ENCODE results near the gene PLA2G4D.
A peak's percentile ranks its signal among the peaks of the same experiment; 100 is the strongest.

Gene PLA2G4D

GRCh38 chr15:42089942-42090341 is 4.4 kb downstream of the PLA2G4D start:
- no peak for DNase-seq

- DNase-seq, result no peak
These were observed 5.3 kb downstream of the PLA2G4D start for GRCh38 chr15:42088801-42089640.

GRCh38 chr15:42087926-42088800 is 6.2 kb downstream of the PLA2G4D start:
- DNase-seq, result no peak

DNA sequence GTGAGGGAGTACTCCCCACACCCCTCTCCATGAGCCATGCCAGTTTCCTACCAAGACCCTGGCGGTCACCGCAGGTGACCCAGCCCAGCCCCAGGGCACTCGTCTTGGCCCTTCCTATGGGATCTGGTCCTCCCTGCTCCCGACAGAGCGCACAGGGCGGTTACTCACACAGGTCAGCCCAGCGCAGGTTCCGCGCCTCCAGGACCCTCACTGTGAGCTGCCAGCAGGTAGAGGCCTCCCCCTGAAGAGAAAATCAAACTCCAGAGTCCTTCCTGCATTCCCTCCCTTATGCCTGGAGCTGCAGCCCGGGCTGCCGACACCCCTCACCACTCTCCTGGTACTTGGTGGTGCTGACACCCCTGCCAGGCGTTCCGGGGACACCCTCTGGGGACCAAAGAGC is 6.9 kb downstream of the PLA2G4D start:
- no peak for DNase-seq

- DNase-seq, result no peak
These were observed 8.6 kb downstream of the PLA2G4D start for GRCh38 chr15:42085721-42086120.

DNA sequence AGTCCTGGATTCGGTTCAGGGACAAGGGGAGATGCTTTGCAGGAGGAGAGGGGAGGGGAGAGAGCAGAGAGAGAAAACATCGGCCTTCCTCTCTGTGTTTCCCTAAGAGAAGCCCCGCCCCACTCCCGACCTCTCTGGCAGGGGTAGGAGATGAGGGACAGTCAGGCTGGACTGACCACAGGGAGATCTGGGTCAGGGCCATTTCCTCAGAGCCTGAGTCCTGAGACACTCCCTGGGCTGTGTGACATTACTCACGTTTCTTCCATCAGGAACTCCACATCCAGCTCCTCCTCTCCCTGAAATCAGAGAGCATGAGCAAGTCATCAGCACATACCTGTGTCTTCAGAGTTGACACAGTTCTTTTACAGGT is 9.1 kb downstream of the PLA2G4D start:
- no peak for DNase-seq

GRCh38 chr15:42084465-42085235 is 9.7 kb downstream of the PLA2G4D start:
- peak; percentile 50 for DNase-seq

- no peak for DNase-seq
These were observed 10.4 kb downstream of the PLA2G4D start for GRCh38 chr15:42083916-42084315.

GRCh38 chr15:42083605-42083908 is 10.8 kb downstream of the PLA2G4D start:
- no peak for DNase-seq

- DNase-seq, result no peak
These were observed 11.3 kb downstream of the PLA2G4D start for GRCh38 chr15:42082823-42083604.

- DNase-seq, result no peak
These were observed 12.2 kb downstream of the PLA2G4D start for GRCh38 chr15:42082141-42082540.

DNA sequence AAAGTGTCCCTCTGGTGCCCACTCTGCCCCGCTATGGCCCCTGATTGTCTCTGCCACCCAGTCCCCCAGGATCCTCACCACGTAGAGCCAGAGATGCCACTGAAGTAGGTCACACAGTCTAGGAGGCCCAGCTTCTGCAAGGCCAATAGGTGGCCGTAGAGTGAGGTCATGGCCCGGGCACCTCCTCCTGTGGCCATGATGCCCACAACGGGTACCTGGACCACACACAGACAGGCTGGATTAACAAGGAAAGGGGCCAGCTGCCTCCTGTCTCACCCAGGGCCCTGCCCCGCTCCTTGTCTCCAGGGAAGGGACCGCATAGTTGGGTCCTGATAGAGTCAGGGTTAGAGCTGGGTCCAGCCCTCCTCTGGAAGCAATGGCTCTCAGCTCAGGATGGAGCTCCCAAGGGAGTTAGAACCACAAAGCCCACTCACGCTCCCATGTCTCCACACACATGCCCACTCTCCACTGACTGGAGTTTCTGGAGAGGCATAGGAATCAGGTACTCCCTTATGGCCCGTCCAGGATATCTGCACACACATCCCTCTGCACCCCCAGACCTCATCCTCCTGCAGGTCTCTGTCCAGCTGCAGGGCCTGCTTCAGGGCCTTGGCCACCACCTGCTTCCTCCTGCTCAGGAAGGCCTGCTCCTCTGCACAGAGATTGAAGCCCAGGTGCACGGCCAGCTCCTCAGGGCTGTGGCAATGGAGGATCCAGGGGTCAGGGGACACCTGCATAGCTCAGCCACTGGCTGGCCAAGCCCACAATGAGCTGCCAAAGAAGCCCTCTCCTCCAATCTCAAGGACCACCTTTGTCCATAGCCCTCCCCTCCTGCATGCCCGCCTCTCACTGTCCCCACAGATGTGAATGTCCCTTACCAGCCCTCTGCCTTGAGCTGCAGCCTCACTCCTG is 13.2 kb downstream of the PLA2G4D start:
- no peak for DNase-seq

- DNase-seq, result peak; percentile 14
These were observed 14.0 kb downstream of the PLA2G4D start for GRCh38 chr15:42080186-42080918.

DNA sequence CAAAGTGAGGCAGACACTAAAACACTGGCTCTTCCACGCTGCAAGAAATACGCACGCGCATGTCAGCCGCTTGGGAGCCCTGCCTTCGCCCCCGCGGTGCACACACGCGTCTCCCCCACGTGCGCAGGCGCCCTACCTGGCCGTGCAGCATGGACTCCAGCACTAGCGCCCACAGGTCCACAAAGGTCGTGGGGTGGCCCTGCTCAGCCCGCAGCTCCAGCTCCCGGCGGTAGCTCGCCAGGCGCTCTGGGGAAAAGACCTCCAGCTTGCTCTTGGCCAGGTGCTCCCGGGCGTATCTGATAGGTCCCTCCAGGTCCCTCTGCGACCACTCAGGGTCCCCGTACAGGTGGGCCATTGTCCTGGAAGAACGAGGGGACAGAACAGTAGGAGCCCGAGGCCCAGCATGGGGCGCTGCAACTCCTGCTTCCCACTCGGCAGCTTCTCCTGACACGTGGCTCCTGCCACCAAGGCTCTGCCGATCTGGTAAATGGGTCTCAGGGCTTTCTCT is 14.9 kb downstream of the PLA2G4D start:
- DNase-seq, result no peak

GRCh38 chr15:42078903-42079302 is 15.5 kb downstream of the PLA2G4D start:
- DNase-seq, result no peak

DNA sequence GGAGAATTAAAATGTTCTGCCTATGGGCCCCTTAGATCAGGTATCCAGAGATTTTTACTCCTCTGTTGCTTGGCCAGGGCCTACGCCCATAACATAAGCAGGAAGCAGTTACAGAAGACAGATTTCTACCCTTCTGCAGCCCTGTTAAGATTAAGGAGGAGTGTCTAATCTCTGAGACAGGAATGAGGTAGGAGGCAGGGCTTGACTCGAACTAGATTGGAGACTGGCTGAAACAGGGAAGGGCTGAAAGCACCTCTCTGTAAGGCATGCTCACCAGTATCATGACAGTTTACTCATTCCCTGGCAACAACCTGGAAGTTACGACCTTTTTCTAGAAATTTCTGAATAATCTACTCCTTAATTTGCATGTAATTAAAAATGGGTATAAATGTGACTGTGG is 16.7 kb downstream of the PLA2G4D start:
- DNase-seq, result no peak

DNA sequence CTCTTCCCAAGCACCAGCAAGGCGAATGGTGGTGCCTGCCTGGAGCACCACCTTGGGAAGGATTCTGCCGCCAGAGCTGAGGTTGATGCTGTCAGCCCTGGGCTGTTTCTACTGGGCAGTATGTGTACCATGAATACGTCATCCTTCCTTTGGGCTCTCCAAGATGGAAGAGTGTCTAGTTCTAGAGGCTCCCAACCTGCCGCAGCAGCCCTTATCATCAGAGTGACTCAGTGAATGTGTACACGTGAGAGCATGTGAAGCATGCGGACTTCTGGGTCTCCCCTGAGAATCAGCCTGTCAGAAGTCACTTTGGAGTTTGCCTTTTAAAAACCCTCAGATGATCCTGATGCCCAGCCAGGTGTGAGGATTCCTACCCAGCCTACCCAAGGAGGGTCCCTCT is 20.9 kb downstream of the PLA2G4D start:
- no peak for DNase-seq

DNA sequence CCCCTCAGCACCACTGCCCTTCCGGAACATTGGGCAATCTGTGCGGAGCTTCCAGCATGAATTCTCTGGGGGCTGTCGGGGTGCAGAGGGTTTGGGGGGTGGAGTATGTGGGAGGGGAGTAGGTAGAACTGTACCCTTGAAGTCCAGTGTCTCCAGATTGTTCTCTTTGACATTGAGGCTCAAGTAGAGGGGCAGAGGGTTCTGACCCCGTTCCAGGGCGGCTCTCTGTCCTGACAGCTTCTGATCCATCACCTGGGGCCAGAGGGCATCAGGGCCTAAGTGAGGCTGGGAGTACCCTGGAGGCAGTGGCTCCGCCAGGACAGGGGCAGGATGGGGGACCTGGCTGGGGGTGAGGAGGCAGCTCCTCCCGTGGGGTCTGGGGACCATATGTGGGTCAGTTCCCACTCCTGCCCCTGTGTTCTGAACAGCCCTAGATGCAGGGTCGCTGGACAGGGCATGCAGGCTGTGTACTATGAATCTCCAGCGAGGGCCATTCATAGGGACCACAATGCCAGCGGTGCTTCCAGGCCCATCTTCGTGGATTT is 22.1 kb downstream of the PLA2G4D start:
- DNase-seq, result no peak

DNA sequence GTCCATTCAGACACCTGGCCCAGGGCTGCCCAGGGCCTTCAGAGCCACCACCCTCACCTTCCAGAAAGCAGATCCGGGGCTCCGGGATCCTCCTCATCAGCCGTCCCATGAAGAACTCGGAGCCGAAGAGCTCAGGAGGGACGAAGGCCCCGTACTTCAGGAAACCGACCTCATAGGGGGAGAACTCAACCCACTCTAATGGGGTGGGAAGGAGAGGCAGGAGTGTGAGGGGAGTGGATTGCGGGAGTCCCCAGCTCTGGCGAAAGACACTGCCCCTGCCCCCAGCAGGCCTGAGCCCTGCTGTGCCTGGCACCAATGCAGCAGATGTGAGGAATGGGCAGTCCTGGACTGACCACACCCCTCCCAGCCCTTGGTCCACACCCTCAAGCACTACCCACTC is 22.6 kb downstream of the PLA2G4D start:
- DNase-seq, result no peak

DNA sequence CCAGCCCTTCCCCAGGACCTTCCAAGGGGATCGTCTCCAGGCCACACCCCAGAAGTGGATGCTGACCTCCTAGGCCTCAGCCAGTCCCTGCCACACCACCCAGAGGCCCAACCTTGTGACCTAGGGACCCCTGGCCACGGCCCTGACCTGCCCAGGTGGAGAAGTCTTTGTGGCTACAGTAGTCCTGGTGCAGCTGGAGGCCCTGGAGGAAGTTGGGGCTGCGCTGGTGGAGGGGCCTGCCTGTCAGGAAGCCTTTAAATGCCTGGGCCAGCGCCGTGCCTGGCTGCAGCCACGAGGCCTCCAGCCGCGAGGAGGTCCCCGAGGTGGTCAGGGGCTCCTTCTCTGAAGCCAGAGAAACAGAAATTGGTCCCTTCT is 23.4 kb downstream of the PLA2G4D start:
- no peak for DNase-seq

All from HCEC 1CT (cell line).